Retinal pigment epithelial cell (primary cell): ENCODE results near the gene GPRC5D.

Source experiments
- DNase-seq: peaks from one replicate; pipeline ENCODE4 v3.0.0-alpha.2; 2010; ENCODE audit warnings: low read depth
- H3K4me3 ChIP-seq: 2 replicates; pipeline ENCODE4 v1.5.1; 2011; ENCODE audit warnings: mild to moderate bottlenecking, low read length, control low read depth, moderate library complexity
- TF ChIP-seq, protein P1 (sequence below): conservative IDR thresholded peaks from 2 replicates; pipeline ENCODE4 v1.5.1; 2011; ENCODE audit warnings: low read depth, low read length, control low read depth, inconsistent platforms

The GPRC5D gene

DNA sequence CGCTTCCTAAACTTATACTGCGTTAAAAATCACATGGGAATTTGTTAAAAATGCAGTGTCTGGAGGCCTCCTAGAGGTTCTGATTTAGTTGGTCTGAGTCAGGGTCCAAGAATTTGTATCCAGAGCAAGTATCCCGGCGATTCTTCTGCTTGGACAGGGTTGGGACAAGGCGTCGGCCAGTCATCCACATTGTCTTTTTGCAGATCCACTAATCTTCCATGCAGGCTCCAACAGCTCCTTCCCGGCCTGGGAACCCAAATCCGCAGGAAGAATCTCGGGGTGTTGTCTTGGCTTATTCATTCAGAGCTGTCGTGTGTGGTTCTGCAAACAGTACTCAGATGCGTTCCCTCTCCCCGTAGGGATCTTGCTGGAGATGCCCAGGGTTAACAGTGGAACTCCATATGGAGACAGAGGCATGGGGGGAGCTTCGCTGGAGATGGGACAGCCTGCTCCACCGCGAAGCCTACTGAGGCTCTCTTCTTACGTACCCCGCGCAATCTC is 25.3 kb downstream of the GPRC5D start:
- DNase-seq: no peak

DNA sequence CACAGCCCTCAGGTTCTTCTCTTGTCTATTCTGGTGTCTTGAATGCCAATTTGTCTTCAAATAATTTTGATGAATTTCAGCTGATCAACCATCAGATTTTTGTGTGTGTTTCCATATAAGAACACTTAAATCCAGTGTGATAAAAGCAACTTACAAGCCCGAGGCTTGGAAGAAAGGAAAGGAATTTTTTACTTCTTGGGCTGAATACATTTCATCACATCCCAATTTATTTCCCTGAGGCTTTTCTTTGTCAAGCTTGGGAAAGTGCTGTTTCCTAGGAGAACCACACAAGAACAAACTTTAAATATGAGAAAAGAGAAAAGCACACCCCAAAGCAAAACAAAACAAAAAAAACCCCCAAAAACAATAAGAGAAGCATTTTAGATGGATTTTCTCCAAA is 26.6 kb downstream of the GPRC5D start:
- TF ChIP-seq, protein P1, sequence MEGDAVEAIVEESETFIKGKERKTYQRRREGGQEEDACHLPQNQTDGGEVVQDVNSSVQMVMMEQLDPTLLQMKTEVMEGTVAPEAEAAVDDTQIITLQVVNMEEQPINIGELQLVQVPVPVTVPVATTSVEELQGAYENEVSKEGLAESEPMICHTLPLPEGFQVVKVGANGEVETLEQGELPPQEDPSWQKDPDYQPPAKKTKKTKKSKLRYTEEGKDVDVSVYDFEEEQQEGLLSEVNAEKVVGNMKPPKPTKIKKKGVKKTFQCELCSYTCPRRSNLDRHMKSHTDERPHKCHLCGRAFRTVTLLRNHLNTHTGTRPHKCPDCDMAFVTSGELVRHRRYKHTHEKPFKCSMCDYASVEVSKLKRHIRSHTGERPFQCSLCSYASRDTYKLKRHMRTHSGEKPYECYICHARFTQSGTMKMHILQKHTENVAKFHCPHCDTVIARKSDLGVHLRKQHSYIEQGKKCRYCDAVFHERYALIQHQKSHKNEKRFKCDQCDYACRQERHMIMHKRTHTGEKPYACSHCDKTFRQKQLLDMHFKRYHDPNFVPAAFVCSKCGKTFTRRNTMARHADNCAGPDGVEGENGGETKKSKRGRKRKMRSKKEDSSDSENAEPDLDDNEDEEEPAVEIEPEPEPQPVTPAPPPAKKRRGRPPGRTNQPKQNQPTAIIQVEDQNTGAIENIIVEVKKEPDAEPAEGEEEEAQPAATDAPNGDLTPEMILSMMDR: no peak
- no peak for DNase-seq
- H3K4me3 ChIP-seq: no peak overlapping the region

More for the DNA sequence above, 25.3 kb downstream of the GPRC5D start:
- no peak overlapping the region for H3K4me3 ChIP-seq
- TF ChIP-seq, protein P1: no peak

DNA sequence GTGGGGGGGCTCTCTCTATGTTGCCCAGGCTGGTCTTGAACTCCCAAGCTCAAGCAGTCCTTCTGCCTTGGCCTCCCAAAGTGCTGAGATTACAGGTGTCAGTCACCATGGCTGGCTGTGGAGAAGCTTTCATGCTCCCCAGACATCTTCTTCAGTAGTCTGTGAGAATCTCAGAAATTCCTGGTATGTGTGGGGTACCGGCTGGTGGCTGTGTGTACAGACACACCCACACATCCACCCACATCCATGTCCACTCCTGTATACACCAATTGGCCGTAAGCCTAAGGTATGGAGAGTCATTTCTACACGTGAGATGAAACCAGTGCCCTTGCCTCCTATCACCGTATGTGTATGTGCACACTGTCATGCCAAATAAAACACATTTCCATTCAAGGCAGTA is 27.8 kb downstream of the GPRC5D start:
- H3K4me3 ChIP-seq: no peak overlapping the region
- DNase-seq: no peak
- TF ChIP-seq, protein P1: no peak

DNA sequence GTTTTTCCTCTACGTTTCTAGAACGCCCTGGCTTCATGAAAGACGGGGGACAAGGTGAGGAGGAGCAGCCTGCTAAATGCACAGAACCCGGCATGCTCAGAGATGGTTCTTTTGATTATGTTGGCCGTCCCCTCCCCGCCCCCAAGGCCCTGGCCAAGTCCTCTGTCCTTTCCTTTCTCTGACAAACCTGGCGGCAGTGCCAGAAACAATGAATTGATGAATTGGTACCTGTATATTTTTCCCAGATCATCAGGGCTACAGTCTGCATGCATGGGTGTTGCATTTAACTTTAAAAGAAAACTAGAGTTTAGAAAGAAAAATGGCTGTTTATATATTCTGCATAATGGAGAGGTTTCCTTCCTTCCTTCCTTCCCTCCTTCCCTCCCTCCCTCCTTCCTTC is 29.0 kb downstream of the GPRC5D start:
- TF ChIP-seq, protein P1: no peak
- DNase-seq: no peak
- H3K4me3 ChIP-seq: no peak overlapping the region

DNA sequence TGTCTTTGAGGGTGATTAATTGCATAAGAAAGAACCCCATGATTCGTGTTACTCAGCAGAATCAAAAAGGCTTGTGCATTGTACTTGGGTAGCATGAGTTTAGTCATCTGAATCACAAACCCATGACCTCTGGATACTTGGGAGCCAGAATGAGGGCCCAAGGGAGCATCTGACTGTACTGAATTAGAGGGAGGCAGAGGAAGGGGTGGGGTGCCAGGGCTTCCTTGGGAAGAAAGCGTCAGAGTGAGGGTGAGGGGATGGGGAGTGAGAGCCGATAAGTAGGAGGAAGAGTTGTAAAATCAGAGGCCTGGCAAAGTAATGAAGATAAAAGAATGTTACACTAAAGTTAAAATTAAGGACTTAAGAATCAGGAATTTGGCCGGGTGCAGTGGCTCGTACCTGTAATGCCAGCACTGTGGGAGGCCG is 29.8 kb downstream of the GPRC5D start:
- TF ChIP-seq, protein P1: no peak
- H3K4me3 ChIP-seq: no peak overlapping the region
- DNase-seq: peak; percentile 85

DNA sequence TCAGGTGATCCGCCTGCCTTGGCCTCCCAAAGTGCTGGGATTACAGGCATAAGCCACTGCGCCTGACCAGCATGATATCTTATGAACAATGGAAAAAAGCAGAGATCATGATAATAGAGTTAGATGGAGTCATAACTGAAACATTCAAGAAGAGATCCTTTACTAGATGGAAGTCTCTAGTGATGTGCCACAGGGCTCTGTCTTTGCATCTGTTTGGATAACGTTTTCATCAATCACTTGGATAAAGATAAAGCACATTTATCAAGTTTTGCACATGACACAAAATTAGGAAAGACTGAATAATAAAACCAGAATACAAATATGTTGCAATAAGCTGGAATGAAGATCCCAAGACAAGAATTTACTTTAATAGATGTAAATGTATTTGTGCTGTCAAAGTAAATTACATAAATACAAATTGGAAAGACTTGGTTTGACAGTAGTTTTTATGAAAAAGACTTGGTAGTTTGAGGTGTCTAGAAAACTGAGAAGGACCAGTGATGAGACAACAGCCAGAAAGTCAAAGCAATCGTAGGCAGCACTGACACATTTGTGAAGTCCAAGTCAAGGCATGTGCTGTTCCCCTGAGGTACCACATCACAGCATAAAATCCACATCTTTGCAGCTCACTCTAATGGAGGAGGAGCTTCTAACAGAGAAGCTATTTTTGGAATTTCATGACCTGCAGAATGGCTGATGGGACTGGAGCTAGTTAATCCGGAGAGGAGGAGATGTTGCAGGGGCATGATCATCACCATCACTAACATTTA is 32.1 kb downstream of the GPRC5D start:
- no peak for DNase-seq
- TF ChIP-seq, protein P1: no peak
- no peak overlapping the region for H3K4me3 ChIP-seq

DNA sequence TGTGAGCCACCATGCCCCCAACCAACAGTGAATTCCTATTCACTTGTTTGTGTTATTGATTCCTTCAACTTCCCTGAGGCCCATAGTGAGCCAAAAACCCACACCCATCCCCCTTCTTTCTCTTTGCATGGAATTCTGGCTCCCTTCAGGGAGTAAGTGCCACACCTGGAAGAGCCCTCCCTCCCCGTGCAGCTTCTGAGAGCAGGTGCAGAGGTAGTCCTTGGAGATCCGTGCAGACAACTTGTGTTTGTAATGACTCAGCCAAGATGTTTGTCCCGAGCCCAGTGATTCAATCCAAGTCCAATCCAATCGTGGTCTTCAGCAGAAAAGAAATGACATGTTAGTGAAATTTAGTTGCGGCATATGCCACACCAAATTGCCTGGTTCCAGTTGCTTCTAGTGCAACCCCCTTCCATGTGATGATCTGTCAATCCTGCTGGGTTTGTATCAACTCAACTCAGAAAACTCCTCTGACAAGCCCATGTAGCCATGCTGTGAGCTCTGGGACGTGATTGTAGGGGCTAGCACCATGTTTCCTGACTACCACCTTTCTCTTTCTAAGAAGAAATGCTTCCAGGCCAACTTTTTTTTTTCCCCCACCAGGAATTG is 33.1 kb downstream of the GPRC5D start:
- TF ChIP-seq, protein P1: no peak
- DNase-seq: no peak

More for the DNA sequence above, 33.1 kb downstream of the GPRC5D start:
- H3K4me3 ChIP-seq: no peak overlapping the region
